ENCODE data around the gene FMO1. TPM values are rescaled to one million over a fixed set of nuclear protein-coding genes. Genes with fewer than 3 reads are reported as not detected.

Gene FMO1
- total RNA-seq, 1 experiment from 2014 or later, result not detected

- Histone ChIP-seq H3K36me3 (ENCODE audit: insufficient read depth, low read length, poor library complexity, severe bottlenecking) (no peaks in the 10 kb centered on the region), H3K4me3 (ENCODE audit: low read depth, low read length, poor library complexity, severe bottlenecking) (no peak overlapping the region), H3K4me1 (ENCODE audit: insufficient read depth, low read length, poor library complexity, severe bottlenecking) (no peaks in the 10 kb centered on the region), H3K9me3 (ENCODE audit: low read depth, low read length, poor library complexity, severe bottlenecking) (no peaks in the 10 kb centered on the region), H3K27ac (ENCODE audit: low read depth, low read length, poor library complexity, severe bottlenecking) (no peak overlapping the region), H3K27me3 (replicated peaks; ENCODE audit: insufficient read depth, low read depth, low read length, poor library complexity) (no peaks in the 10 kb centered on the region)
- no peak for TF ChIP-seq CTCF (conservative IDR thresholded peaks at IDR 0.05; ENCODE audit: low read depth, low read length)
- TF ChIP-seq EZH2 (IDR thresholded peaks at IDR 0.05; ENCODE audit: borderline replicate concordance, low read depth, low read length, poor library complexity, severe bottlenecking), result no peak
- no TSS peak for BruUV-seq (replicated peaks)
- DNase-seq (ENCODE audit: low spot score), result no peak
- CTCF ChIA-PET, result no interaction called here
- POLR2A ChIA-PET (ENCODE audit: low non-redundant PET), result no interaction called here
- intact Hi-C loops (cut with micrococcal nuclease; ENCODE audit: unreplicated experiment), result no loop called here
Observed at GRCh38 chr1:171206978-171207355, 41.3 kb upstream of the FMO1 start.

- CTCF ChIA-PET, result no interaction called here
- BruUV-seq (replicated peaks), result no TSS peak
- Histone ChIP-seq H3K27ac (ENCODE audit: low read depth, low read length, poor library complexity, severe bottlenecking) (no peak overlapping the region), H3K4me1 (ENCODE audit: insufficient read depth, low read length, poor library complexity, severe bottlenecking) (no peaks in the 10 kb centered on the region), H3K27me3 (replicated peaks; ENCODE audit: insufficient read depth, low read depth, low read length, poor library complexity) (no peaks in the 10 kb centered on the region), H3K9me3 (ENCODE audit: low read depth, low read length, poor library complexity, severe bottlenecking) (no peaks in the 10 kb centered on the region), H3K36me3 (ENCODE audit: insufficient read depth, low read length, poor library complexity, severe bottlenecking) (no peaks in the 10 kb centered on the region), H3K4me3 (ENCODE audit: low read depth, low read length, poor library complexity, severe bottlenecking) (no peak overlapping the region)
- intact Hi-C loops (cut with micrococcal nuclease; ENCODE audit: unreplicated experiment), result no loop called here
- POLR2A ChIA-PET (ENCODE audit: low non-redundant PET), result no interaction called here
- no peak for DNase-seq (ENCODE audit: low spot score)
- TF ChIP-seq EZH2 (IDR thresholded peaks at IDR 0.05; ENCODE audit: borderline replicate concordance, low read depth, low read length, poor library complexity, severe bottlenecking) (no peak), CTCF (conservative IDR thresholded peaks at IDR 0.05; ENCODE audit: low read depth, low read length) (no peak)
Observed at GRCh38 chr1:171207377-171207776, 40.9 kb upstream of the FMO1 start.

GRCh38 chr1:171210355-171210754 is 37.9 kb upstream of the FMO1 start:
- CTCF ChIA-PET, result no interaction called here
- no peak overlapping the region for H3K4me3 ChIP-seq (ENCODE audit: low read depth, low read length, poor library complexity, severe bottlenecking)
- intact Hi-C loops (cut with micrococcal nuclease; ENCODE audit: unreplicated experiment), result no loop called here
- no TSS peak for BruUV-seq (replicated peaks)
- POLR2A ChIA-PET (ENCODE audit: low non-redundant PET), result no interaction called here
- TF ChIP-seq CTCF (conservative IDR thresholded peaks at IDR 0.05; ENCODE audit: low read depth, low read length), result no peak
- TF ChIP-seq EZH2 (IDR thresholded peaks at IDR 0.05; ENCODE audit: borderline replicate concordance, low read depth, low read length, poor library complexity, severe bottlenecking), result no peak
- no peaks in the 10 kb centered on the region for H3K9me3 ChIP-seq (ENCODE audit: low read depth, low read length, poor library complexity, severe bottlenecking)
- H3K27ac ChIP-seq (ENCODE audit: low read depth, low read length, poor library complexity, severe bottlenecking), result no peak overlapping the region
- H3K36me3 ChIP-seq (ENCODE audit: insufficient read depth, low read length, poor library complexity, severe bottlenecking), result no peaks in the 10 kb centered on the region
- no peaks in the 10 kb centered on the region for H3K27me3 ChIP-seq (replicated peaks; ENCODE audit: insufficient read depth, low read depth, low read length, poor library complexity)
- no peak for DNase-seq (ENCODE audit: low spot score)
- no peaks in the 10 kb centered on the region for H3K4me1 ChIP-seq (ENCODE audit: insufficient read depth, low read length, poor library complexity, severe bottlenecking)
